ENCODE data around the gene MIF4GD.

MIF4GD gene

GRCh38 chr17:75270218-75270965 is 639 bp downstream of the MIF4GD start:
- H2AFZ ChIP-seq (ENCODE audit: low read length) = peak overlapping the region; percentile 99
- peaks cover 11% of the 10 kb centered on the region; the same call in 1 of the 2 replicates for H3K79me2 ChIP-seq (ENCODE audit: low read length)

DNA sequence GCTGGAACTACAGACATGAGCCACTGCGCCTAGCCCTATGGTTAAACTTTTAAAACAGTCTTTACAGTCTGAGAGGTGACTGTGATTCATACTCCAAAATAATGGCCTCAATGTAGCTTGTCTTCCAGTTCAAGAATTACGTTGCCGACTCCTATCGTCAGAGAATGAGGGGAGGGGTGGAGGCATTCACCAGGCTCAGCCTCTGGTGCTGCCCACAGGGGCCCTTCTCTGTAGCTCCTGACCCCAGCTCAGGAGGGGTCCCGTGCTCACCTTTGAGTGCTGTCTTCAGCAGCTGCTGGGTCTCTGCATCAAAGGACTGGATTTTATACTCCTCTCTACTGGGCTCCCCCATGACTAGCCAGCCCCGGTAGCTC is 1.2 kb downstream of the MIF4GD start:
- H3K9ac ChIP-seq (ENCODE audit: low read length) = peak overlapping the region; percentile 97; the same call in 1 of the 2 replicates
- peaks cover 39% of the 10 kb centered on the region for H3F3A ChIP-seq (ENCODE audit: insufficient read depth, low read length)
- H3K36me3 ChIP-seq (replicated peaks; ENCODE audit: insufficient read depth, low read length) = no peaks in the 10 kb centered on the region
- DNase-seq = no peak
- H3K4me3 ChIP-seq (ENCODE audit: low read length) = peak overlapping the region; percentile 99
- H2AFZ ChIP-seq (ENCODE audit: low read length) = peak overlapping the region; percentile 99
- H3K4me2 ChIP-seq (ENCODE audit: low read depth, low read length) = peak overlapping the region; percentile 99
- H4K20me1 ChIP-seq (ENCODE audit: insufficient read depth, low read length) = no peaks in the 10 kb centered on the region
- no peaks in the 10 kb centered on the region for H3K27me3 ChIP-seq (replicated peaks; ENCODE audit: insufficient read depth, low read length)
- H3K27ac ChIP-seq (ENCODE audit: low read length) = peak overlapping the region; percentile 48; the same call in 1 of the 2 replicates
- H3K9me3 ChIP-seq (replicated peaks; ENCODE audit: insufficient read depth, low read length) = no peaks in the 10 kb centered on the region
- no peaks in the 10 kb centered on the region for H3K9me2 ChIP-seq (replicated peaks; ENCODE audit: insufficient read depth, low read length)
- peaks cover 11% of the 10 kb centered on the region; the same call in 1 of the 2 replicates for H3K79me2 ChIP-seq (ENCODE audit: low read length)
- TF ChIP-seq EZH2phosphoT487 (IDR thresholded peaks at IDR 0.05; ENCODE audit: low read length) (no peak), EZH2 (optimal IDR thresholded peaks at IDR 0.05; ENCODE audit: low read depth, low read length) (no peak), CTCF (IDR thresholded peaks at IDR 0.05; ENCODE audit: low read length) (no peak)
- peaks cover 12% of the 10 kb centered on the region for H3K4me1 ChIP-seq (ENCODE audit: low read length)

More at GRCh38 chr17:75270218-75270965, 639 bp downstream of the MIF4GD start:
- no peaks in the 10 kb centered on the region for H3K9me2 ChIP-seq (replicated peaks; ENCODE audit: insufficient read depth, low read length)
- no peaks in the 10 kb centered on the region for H3K36me3 ChIP-seq (replicated peaks; ENCODE audit: insufficient read depth, low read length)
- peaks cover 41% of the 10 kb centered on the region for H3F3A ChIP-seq (ENCODE audit: insufficient read depth, low read length)
- H3K9ac ChIP-seq (ENCODE audit: low read length) = peak overlapping the region; percentile 97
- peak; percentile 57 for DNase-seq
- TF ChIP-seq EZH2phosphoT487 (IDR thresholded peaks at IDR 0.05; ENCODE audit: low read length) (no peak), CTCF (IDR thresholded peaks at IDR 0.05; ENCODE audit: low read length) (peak; percentile 42)
- no peaks in the 10 kb centered on the region for H4K20me1 ChIP-seq (ENCODE audit: insufficient read depth, low read length)
- H3K4me1 ChIP-seq (ENCODE audit: low read length) = peaks cover 12% of the 10 kb centered on the region
- H3K4me3 ChIP-seq (ENCODE audit: low read length) = peak overlapping the region; percentile 99
- no peaks in the 10 kb centered on the region for H3K9me3 ChIP-seq (replicated peaks; ENCODE audit: insufficient read depth, low read length)
- no peaks in the 10 kb centered on the region for H3K27me3 ChIP-seq (replicated peaks; ENCODE audit: insufficient read depth, low read length)
- H3K27ac ChIP-seq (ENCODE audit: low read length) = peak overlapping the region; percentile 48; the same call in 1 of the 2 replicates
- H3K4me2 ChIP-seq (ENCODE audit: low read depth, low read length) = peak overlapping the region; percentile 99

GRCh38 chr17:75267411-75268232 is 3.4 kb downstream of the MIF4GD start:
- Histone ChIP-seq H3K36me3 (replicated peaks; ENCODE audit: insufficient read depth, low read length) (no peaks in the 10 kb centered on the region), H3K79me2 (ENCODE audit: low read length) (peaks cover 17% of the 10 kb centered on the region), H3K27ac (ENCODE audit: low read length) (no peak overlapping the region), H2AFZ (ENCODE audit: low read length) (no peak overlapping the region), H3K4me1 (ENCODE audit: low read length) (peaks cover 16% of the 10 kb centered on the region), H3F3A (ENCODE audit: insufficient read depth, low read length) (peaks cover 26% of the 10 kb centered on the region; the same call in 1 of the 2 replicates), H3K9me3 (replicated peaks; ENCODE audit: insufficient read depth, low read length) (no peaks in the 10 kb centered on the region), H3K9me2 (replicated peaks; ENCODE audit: insufficient read depth, low read length) (no peaks in the 10 kb centered on the region), H3K4me3 (ENCODE audit: low read length) (no peak overlapping the region), H3K9ac (ENCODE audit: low read length) (no peak overlapping the region), H3K4me2 (ENCODE audit: low read depth, low read length) (no peak overlapping the region), H4K20me1 (ENCODE audit: insufficient read depth, low read length) (no peaks in the 10 kb centered on the region), H3K27me3 (replicated peaks; ENCODE audit: insufficient read depth, low read length) (no peaks in the 10 kb centered on the region)
- no peak for DNase-seq
- TF ChIP-seq EZH2phosphoT487 (IDR thresholded peaks at IDR 0.05; ENCODE audit: low read length) = no peak
- no peak for TF ChIP-seq CTCF (IDR thresholded peaks at IDR 0.05; ENCODE audit: low read length)
- TF ChIP-seq EZH2 (optimal IDR thresholded peaks at IDR 0.05; ENCODE audit: low read depth, low read length) = no peak

All from MM.1S (cell line).